HG02642 (cell line): ENCODE data around the gene SPECC1L.
"Not testable (repeated sequence)": the region's sequence is repeated elsewhere in the genome, so short reads cannot be mapped to it uniquely, and the experiment has no call there.

Source experiments
- ATAC-seq: cut with Tn5 transposase; IDR thresholded peaks from one replicate; pipeline ENCODE4 v1.9.1; 2021; ENCODE audit warnings: mild to moderate bottlenecking; ENCODE audit not compliant: unreplicated experiment, poor library complexity

SPECC1L gene

DNA sequence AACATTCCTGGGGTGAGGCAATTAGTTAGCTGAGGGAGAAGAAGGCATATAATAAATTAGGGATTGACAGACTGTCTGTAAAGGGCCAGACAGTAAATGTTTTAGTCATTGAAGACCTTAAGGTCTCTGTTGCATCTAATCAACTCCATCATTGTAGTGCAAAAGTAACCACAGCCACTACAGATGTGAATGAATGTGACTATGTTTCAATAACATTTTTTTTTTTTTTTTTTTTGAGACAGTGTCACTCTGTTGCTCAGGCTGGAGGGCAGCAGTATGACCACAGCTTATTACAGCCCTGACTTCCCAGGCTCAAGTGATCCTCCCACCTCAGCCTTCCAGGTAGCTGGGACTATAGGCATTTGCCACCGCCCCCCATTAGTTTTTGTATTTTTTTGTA is 9.7 kb downstream of the SPECC1L start:
- not testable (repeated sequence) for ATAC-seq

DNA sequence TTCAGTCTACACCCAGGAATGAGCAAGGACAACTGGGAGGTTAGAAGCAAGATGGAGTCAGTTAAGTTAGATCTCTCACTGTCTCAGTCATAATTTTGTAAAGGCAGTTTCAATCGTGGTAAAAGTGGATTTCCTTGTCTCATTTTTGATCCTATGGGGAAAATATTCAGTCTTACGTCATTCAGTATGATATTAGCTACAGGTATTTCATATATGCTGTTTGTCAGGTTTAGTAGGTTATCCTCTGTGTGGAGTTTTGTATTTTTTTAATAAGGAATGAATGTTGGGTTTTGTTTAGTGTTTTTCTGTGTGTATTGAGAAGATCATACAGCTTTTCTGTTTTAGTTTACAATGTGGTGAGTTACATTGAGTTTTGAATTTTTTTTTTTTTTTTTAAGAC is 11.8 kb downstream of the SPECC1L start:
- ATAC-seq: no peak

GRCh38 chr22:24284747-24285203 is 14.1 kb downstream of the SPECC1L start:
- ATAC-seq: no peak

GRCh38 chr22:24285245-24285644 is 14.6 kb downstream of the SPECC1L start:
- no peak for ATAC-seq

DNA sequence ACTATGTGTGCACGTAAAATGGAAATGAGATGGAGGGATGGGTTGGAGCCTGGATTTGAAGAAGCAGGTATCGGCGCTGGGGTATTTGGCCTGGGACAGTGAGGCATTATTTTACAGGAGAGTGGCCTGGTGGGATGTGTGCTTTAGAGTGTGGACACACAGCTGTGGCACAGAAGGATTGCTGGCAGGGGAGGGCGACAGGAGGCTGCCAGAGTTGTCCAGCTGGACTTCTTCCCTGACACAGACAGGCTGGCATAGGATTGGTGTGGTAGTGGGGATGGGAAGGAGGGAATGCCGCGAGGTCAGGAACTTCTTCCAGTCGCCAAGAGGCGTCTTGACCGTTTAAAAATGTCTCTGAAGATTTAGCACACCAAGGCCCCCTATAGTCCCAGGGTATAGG is 16.6 kb downstream of the SPECC1L start:
- not testable (repeated sequence) for ATAC-seq

DNA sequence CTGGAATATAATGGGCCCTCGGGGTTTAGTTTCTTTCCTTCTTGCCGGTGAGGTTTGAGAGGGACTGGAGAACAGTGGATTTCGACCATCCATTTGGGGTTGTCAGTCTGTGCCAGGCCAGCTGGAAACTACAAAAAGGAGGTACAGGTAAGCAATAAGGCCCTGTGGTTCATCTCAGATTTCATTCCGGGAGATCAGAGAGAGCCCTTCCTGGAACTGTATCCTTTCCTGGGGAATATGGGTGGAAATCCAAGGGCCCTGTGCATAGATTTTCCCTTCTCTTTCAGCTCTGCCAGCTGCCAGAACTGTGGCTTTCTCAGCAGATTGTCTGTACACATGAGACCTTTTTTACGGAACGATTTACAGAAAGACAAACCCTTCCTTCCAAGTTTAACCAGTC is 17.2 kb downstream of the SPECC1L start:
- ATAC-seq: not testable (repeated sequence)

GRCh38 chr22:24289114-24289513 is 18.5 kb downstream of the SPECC1L start:
- no peak for ATAC-seq

GRCh38 chr22:24289741-24290163 is 19.1 kb downstream of the SPECC1L start:
- ATAC-seq: no peak

DNA sequence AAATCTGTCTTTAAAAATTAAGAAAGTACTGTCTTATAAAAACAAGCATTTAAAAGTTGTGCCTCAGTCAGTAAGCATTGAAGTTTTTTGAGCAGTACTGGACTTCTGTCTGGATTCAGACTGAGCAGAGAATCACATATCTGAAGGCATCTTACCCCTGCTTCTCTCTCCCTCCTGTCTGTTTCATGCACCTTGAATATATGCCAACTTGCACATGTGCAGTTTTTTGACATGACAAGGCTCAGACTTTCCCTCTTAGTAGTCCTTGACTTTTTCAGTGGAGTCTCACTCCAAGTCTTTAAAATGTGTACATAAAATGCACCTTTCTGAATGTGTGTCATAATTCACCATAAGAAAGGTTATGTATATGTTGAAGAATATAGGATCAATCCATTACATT is 19.8 kb downstream of the SPECC1L start:
- no peak for ATAC-seq

- ATAC-seq: no peak
Observed at GRCh38 chr22:24291515-24292201, 21.0 kb downstream of the SPECC1L start.

DNA sequence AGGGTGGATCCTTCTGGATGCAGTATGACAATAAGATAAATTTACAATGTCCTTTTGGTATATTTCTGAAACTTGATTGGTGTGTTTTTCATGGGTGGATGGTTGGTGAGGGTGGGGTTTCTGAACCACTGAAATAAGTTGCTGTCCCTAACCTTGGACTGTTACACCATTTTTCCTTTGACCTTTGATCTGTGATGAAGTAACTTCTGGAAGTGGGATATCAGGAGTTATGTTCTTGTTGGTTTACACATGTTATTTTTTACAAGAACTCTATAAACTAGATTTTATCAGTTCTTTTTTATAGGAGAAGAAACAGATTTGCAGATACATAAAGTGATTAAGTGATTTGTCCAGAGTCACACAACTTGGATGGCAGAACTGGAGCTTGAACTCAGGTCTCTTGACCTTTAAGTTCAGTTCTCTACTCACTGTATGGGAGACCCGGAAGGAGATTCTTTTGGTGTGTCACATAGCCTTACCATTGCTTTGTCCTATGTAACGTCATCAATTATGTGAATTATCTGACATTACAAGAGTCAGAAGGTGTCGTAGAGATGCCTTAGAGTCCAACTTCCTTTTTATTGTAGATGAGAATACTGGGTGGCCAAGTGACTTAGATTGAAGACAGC is 21.7 kb downstream of the SPECC1L start:
- not testable (repeated sequence) for ATAC-seq

DNA sequence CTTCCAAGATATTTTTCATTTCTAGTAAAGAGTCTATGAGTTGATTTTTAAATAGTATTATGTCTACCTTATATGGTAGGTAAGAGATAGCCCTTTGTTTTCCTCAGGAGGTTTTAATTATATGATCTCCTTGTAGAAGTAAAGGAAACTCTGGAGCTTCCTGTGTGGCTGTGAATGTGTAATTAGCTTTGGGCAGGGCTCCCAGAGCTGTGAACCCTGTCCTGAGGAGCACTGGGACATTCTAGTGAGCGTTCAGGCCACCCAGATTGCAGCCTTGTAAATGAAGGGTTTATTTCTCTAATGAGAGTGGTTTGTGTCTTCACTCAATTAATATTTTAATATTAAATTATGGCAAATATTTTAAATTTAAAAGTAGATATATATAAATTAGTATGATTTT is 24.3 kb downstream of the SPECC1L start:
- ATAC-seq: not testable (repeated sequence)

- ATAC-seq: not testable (repeated sequence)
Observed at GRCh38 chr22:24298497-24299155, 28.0 kb downstream of the SPECC1L start.

DNA sequence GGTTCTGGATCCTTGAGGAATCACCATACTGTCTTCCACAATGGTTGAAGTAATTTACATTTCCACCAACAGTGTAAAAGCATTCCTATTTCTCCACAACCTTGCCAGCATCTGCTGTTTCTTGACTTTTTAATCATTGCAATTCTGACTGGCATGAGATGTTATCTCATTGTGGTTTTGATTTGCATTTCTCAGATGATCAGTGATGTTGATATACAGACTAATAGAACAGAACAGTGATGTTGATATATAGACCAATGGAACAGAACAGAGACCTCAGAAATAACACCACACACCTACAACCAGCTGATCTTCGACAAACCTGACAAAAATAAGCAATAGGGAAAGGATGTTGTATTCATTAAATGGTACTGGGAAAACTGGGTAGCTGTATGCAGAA is 29.9 kb downstream of the SPECC1L start:
- ATAC-seq: not testable (repeated sequence)

- no peak for ATAC-seq
Observed at GRCh38 chr22:24302591-24302990, 32.0 kb downstream of the SPECC1L start.

GRCh38 chr22:24303007-24303406 is 32.4 kb downstream of the SPECC1L start:
- no peak for ATAC-seq

- ATAC-seq: no peak
Observed at GRCh38 chr22:24304062-24304675, 33.5 kb downstream of the SPECC1L start.

- no peak for ATAC-seq
Observed at GRCh38 chr22:24305260-24305692, 34.6 kb downstream of the SPECC1L start.

DNA sequence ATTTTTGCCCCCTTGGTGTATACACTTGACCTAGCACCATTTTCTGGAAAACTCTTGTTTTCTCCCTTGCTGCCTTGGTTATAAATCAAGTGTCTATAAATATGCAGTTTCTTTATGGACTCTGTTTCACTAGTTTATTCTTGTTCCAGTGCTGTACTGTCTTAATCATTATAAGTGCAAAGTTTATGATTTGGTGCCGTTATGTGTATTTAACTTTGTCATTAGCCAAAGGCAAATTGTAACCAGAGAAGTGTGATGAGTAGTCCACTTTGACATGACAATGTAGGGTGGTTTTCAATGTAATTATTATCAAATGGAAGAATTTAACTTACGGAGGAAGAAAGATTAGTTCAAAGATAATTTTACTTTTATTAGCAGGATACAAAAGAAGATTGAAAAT is 40.3 kb downstream of the SPECC1L start:
- ATAC-seq: no peak

GRCh38 chr22:24315367-24315966 is 44.8 kb downstream of the SPECC1L start:
- ATAC-seq: no peak
